ENCODE results near the gene UBE2I.

GRCh38 chr16:1338119-1338730 lies 28.8 kb downstream of the UBE2I start:
- peak; percentile 42 for TF ChIP-seq CTCF (conservative IDR thresholded peaks at IDR 0.05; ENCODE audit: low read length)
- no peak for TF ChIP-seq EZH2phosphoT487 (IDR thresholded peaks at IDR 0.05; ENCODE audit: borderline replicate concordance)
